Measurements from ENCODE around the gene C4B.
"Not testable (repeated sequence)": the region's sequence is repeated elsewhere in the genome, so short reads cannot be mapped to it uniquely, and the experiment has no call there.

The C4B gene

GRCh38 chr6:32014547-32014946 is at the start of gene C4B:
TSS of gene C4B (plus strand) at chr6:32014795. CDS start at chr6:32014846, 51 bp downstream.
- DNase-seq = not testable (repeated sequence)

DNA sequence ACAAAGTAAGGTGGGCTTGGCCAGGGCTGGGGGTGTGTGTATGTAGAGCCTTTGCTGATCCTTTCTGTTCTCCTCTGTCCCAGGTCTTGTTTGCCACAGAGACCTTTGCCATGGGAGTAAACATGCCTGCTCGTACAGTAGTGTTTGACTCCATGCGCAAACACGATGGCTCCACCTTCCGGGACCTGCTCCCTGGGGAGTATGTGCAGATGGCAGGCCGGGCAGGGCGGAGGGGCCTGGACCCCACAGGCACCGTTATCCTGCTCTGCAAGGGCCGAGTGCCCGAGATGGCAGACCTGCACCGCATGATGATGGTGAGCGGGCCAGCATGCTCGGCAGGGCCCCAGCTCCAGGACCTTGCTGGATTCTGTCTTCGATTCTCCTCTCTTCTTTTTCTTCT is 48.9 kb upstream of the C4B start:
- DNase-seq = no peak

- DNase-seq = no peak
Measured at GRCh38 chr6:31966506-31966905, 48.1 kb upstream of the C4B start.

- no peak for DNase-seq
Measured at GRCh38 chr6:31966997-31967925, 47.3 kb upstream of the C4B start.

- no peak for DNase-seq
Measured at GRCh38 chr6:31967926-31968320, 46.7 kb upstream of the C4B start.

GRCh38 chr6:31968326-31968725 is 46.3 kb upstream of the C4B start:
- no peak for DNase-seq

GRCh38 chr6:31968791-31969711 is 45.5 kb upstream of the C4B start:
- DNase-seq = no peak

DNA sequence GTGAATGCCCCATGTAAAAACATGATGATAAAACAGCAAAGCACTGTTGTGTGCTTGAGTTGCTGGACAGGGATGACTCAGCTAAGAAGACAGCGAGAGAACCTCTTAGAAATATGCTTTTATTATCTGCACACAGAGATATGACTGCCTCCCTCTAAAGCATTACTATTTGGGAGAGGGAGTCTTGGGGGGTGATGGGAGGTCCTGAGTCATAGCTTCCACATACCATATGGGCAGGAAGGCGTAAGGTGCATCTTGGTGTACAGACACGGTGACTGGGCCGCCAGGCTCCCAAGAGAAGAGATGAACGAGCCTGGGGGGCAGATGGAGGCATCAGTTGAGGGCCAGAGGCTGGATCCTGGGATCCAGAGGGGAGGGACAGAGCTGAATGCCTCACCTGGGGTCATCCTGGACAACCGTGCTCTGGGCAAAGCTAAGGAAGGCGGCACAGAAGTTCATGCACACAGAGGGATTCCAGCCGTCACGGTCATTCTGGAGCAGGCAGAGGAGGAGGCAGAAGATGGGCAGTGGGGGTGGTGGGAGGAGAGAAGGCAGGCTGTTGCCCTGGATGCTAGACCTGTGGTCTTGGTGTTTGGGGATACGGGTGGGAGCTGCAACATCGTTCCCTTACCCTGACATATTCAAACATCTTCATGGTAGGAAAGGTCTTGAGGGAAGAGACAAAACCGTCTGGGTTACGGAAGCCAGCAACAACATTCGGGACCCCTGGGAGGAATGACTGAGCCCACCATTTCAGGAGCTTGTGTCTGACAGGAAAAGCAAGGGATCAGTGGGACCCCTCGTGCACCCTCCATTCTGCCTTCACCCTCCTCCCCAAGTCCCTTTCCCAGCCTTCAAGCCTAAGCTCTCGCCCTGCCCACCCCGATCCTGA is 44.6 kb upstream of the C4B start:
- no peak for DNase-seq

- DNase-seq = no peak
Measured at GRCh38 chr6:31970604-31971271, 43.9 kb upstream of the C4B start.

GRCh38 chr6:31971279-31971992 is 43.2 kb upstream of the C4B start:
- no peak for DNase-seq

DNA sequence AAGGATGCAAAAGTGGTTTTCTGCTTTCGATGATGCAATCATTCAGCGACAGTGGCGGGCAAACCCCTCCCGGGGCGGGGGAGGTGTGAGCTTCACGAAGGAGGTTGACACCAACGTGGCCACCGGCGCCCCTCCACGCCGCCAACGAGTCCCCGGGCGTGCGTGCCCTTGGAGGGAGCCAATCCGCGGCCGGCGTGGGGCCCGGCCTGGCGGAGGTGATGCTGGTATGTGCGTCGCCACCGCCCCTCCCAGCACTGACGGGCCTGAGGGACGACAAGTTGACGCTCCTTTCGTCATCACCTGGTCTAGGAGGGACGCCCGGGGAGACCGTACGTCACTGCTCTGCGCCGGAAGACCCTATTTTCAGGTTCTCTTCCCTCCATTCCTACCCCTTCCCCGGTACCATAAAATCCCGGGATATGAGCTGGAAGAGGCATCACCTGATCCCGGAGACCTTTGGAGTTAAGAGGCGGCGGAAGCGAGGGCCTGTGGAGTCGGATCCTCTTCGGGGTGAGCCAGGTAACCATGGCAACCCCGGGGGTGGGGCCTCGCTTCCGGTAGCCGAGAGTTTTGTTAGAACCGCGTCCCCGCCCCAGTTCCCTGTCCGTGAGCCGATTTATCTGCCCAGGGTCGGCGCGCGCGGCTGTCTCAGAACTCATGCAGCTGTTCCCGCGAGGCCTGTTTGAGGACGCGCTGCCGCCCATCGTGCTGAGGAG is 42.4 kb upstream of the C4B start, which contains the start of gene DXO:
Gene DXO, minus strand, starts transcription at position 146 of the 716 bp plus-strand sequence. CDS start 463 bp downstream, outside the sequence.
- peak; percentile 98 for DNase-seq

GRCh38 chr6:31972709-31973350 is 41.8 kb upstream of the C4B start:
- no peak for DNase-seq

DNA sequence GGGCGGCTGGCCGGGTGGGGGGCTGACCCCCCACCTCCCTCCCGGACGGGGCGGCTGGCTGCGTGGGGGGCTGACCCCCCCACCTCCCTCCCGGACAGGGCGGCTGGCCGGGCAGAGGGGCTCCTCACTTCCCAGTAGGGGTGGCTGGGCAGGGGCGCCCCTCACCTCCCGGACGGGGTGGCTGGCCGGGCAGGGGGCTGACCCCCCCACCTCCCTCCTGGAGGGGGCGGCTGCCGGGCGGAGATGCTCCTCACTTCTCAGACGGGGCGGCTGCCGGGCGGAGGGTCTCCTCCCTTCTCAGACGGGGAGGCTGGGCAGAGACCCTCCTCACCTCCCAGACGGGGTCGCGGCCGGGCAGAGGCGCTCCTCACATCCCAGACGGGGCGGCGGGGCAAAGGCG is 38.5 kb upstream of the C4B start:
- DNase-seq = not testable (repeated sequence)

DNA sequence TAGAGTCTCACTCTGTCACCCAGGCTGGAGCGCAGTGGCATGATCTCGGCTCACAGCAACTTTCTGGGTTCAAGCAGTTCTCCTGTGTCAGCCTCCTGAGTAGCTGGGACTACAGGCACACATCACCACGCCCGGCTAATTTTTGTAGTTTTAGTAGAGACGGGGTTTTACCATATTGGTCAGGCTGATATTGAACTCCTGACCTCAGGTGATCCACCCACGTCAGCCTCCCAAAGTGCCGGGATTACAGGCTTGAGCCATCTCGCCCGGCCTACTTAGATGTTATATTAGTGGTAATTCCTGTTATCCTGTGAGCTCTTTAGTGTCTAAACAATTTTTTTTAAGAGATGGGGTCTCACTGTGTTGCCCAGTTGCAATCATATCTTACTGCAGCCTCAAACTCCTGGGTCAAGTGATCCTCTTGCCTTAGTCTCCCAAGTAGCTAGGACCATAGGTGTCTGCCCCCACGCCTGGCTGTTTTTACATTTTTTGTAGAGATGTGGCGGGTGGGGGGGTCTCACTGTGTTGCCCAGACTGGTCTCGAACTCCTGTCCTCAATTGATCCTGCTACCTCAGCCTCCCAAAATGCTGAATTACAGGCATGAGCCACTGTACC is 36.7 kb upstream of the C4B start:
- no peak for DNase-seq

DNA sequence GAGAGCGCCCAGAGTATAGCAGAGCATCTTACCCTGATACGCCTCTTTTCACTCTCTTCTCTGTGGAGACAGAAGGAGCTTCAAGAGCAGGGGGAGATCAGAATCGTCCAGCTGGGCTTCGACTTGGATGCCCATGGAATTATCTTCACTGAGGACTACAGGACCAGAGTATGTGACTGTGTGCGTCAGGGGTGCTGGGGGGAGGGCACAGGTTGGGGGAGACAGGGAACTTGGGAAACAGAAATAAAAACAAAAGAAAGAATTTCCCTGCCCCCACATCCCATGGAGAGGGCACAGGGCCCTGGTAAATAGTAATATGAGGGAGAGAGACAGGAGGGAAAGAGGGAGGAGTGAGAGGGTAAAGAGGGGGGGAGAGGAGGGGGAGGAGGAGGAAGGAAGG is 35.8 kb upstream of the C4B start:
- no peak for DNase-seq

DNA sequence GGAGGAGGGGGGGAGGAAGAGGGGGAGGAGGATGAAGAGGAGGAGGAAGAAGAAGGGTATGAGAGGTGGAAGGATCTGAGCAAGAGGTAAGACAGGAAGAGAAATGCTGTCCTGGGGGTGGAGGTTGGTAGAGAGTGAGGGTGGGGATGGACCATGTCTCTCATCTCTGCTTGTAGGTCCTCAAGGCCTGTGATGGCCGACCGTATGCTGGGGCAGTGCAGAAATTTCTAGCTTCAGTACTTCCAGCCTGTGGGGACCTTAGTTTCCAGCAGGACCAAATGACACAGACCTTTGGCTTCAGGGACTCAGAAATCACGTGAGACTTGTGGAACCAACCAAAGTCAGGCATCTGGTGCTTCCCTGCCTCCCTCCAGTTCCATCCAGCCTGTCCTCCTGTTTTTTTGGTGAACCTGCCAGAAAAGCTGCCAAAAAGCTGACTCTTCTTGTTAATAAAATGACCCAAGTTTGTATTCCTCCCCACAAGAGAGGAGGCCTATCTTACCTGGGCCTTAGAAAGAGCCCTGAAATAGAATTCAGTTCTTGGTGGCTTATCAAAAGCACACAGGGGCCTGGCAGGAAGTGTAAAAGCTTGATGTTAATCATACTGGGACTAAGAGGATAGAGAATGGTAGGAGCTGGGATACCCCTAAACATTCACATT is 35.2 kb upstream of the C4B start:
- DNase-seq = no peak

DNA sequence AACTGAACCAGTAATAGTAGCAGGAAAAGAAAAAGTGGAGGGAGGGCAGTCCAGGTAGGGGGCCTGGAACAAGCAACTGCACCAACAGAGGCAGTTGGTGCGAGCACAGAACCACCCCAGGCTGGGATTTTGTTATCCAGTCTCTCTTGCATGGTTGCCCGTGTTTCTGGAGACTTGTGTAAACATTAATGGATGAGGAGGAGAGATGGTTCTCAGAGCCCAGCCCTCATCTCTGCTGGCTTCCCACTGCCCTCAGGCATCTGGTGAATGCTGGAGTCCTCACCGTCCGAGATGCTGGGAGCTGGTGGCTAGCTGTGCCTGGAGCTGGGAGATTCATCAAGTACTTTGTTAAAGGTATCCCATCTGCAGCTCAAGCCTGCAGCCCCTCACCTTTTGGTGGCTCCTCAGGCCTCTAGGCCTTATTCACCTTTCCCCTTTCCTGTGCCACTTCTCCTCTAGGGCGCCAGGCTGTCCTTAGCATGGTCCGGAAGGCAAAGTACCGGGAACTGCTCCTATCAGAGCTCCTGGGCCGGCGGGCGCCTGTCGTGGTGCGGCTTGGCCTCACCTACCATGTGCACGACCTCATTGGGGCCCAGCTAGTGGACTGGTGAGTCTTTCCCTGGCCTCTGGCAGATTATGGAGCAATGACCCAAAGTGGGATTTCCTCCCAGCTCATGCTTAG is 34.3 kb upstream of the C4B start:
- DNase-seq = not testable (repeated sequence)

DNA sequence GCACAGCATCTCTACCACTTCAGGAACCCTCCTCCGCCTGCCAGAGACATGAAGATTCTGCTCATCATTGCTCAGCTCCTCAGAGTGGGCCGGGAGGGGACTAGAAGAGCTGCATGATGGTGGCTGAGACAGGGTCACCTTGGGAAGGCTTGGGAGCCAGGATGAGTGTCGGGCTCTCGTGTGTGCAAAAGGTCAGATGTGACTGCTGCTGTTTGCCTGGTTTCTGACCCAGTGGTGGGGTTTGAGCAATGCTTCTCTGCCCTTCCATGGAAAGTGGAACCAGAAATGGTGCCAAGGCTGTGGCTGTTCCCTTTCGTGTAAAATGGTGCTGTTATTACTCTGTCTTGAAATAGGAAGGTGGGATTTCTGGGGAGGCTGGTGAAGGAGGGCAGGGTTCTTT is 33.6 kb upstream of the C4B start:
- DNase-seq = not testable (repeated sequence)
